ENCODE measurements around the gene KDM5B. TPM values are rescaled to one million over a fixed set of nuclear protein-coding genes. Genes with fewer than 3 reads are reported as not detected.

KDM5B gene
- total and polyA plus RNA-seq, 7 donors, result 10.9 to 68.1 (median 29.7) TPM

DNA sequence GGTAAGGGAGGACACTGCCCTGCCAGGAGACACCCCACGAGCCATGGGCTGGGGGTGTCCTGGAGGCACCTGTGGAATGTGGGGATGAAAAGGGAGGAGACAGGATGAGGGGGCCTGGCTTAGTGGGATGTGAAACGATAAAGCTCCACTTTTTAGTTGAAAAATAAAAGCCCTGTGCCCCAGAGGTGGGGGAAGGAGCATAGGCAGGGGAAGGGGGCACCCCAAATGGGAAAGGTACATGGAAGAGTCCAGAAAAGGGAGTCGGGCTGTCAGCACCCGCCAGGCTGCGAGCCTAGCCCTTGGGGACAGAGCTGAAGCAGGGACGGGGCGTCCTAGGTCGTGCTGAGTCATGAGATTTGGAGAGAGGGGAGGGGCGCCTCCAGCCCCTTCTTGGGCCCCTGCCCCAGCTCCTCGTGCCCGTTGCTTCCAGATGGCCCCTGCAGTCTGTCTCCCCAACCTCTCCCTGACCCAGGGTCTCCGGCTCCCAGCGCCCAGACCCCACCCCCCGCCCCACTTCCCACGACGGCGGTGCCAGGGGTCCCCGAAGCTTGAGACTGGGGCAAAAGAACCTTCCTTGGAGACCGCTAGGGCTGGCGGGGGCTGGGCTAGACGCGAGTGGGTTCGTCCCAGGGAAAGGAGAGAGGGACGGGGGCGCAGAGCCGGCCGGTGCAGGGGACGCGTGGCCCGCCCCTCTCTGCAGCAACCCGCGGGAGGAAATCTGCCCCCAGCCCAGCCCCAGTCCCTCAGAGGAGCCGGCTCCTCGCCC, 98.8 kb downstream of the KDM5B start:
- intact Hi-C loops (cut with DNase I), result loop anchor here (10.0 kb wide), 1 partner anchor 215 kb away; no protein-coding TSS in a partner anchor
- H3K36me3 ChIP-seq, result no peaks in the 10 kb centered on the region
- H3K9me3 ChIP-seq, result no peaks in the 10 kb centered on the region
- H3K4me1 ChIP-seq, result peaks cover 0 to 19% (median 17%) of the 10 kb centered on the region in 4 donors
- H3K27me3 ChIP-seq, result peaks cover 28 to 81% (median 35%) of the 10 kb centered on the region in 3 donors
- WGBS, 2 donors, result 4 to 5% methylated on average over 34 of the region's 34 CpGs
- no peak for TF ChIP-seq EP300 (IDR thresholded peaks at IDR 0.05)
- TF ChIP-seq POLR2AphosphoS5 (IDR thresholded peaks at IDR 0.05), result no peak
- TF ChIP-seq, protein P1, sequence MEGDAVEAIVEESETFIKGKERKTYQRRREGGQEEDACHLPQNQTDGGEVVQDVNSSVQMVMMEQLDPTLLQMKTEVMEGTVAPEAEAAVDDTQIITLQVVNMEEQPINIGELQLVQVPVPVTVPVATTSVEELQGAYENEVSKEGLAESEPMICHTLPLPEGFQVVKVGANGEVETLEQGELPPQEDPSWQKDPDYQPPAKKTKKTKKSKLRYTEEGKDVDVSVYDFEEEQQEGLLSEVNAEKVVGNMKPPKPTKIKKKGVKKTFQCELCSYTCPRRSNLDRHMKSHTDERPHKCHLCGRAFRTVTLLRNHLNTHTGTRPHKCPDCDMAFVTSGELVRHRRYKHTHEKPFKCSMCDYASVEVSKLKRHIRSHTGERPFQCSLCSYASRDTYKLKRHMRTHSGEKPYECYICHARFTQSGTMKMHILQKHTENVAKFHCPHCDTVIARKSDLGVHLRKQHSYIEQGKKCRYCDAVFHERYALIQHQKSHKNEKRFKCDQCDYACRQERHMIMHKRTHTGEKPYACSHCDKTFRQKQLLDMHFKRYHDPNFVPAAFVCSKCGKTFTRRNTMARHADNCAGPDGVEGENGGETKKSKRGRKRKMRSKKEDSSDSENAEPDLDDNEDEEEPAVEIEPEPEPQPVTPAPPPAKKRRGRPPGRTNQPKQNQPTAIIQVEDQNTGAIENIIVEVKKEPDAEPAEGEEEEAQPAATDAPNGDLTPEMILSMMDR (IDR thresholded peaks at IDR 0.05), result no peak
- TF ChIP-seq POLR2A (IDR thresholded peaks at IDR 0.05), result no peak
- DNase-seq, result peak; percentile 49
- peak overlapping the region in 3 of 4 donors; percentile 24 to 43 (median 36) for H3K4me3 ChIP-seq
- H3K27ac ChIP-seq, result no peak overlapping the region

- H3K9me3 ChIP-seq, result no peaks in the 10 kb centered on the region
- peaks cover 28 to 83% (median 40%) of the 10 kb centered on the region in 3 donors for H3K27me3 ChIP-seq
- DNase-seq, result peak; percentile 42
- TF ChIP-seq EP300 (IDR thresholded peaks at IDR 0.05) (no peak), POLR2AphosphoS5 (IDR thresholded peaks at IDR 0.05) (no peak), POLR2A (IDR thresholded peaks at IDR 0.05) (no peak)
- TF ChIP-seq, protein P1 (IDR thresholded peaks at IDR 0.05), result no peak
- H3K36me3 ChIP-seq, result no peaks in the 10 kb centered on the region
- H3K4me1 ChIP-seq, result peaks cover 0 to 19% (median 17%) of the 10 kb centered on the region in 4 donors
- intact Hi-C loops (cut with DNase I), result no loop called here
- 58 to 59% methylated on average over 12 of the region's 12 CpGs for WGBS, 2 donors
- H3K27ac ChIP-seq, result no peak overlapping the region
- no peak overlapping the region for H3K4me3 ChIP-seq
Measured at GRCh38 chr1:202708456-202709275, 99.6 kb downstream of the KDM5B start.

DNA sequence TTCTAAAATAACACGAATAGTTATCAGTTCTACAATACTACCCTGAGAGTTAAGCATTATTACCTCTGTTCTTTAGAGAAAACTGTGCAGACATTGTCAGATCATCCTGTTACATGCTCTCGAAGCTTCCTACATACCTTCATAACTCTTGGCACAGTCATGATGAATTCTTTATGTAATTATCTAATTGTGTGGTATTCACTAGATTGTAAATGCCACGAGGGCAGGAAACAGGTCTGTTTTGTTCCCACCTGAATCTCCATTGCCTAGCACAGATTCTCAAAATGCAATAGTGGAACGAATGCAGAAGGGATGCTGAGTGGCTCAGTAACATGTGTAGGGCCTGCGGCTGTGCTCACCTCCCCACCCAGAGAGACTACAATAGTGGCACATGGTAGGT, 101.4 kb downstream of the KDM5B start:
- Histone ChIP-seq H3K4me3 (no peak overlapping the region), H3K4me1 (peaks cover 0 to 19% (median 17%) of the 10 kb centered on the region in 4 donors), H3K27ac (no peak overlapping the region), H3K27me3 (peaks cover 28 to 97% (median 40%) of the 10 kb centered on the region in 3 donors), H3K36me3 (no peaks in the 10 kb centered on the region), H3K9me3 (no peaks in the 10 kb centered on the region)
- intact Hi-C loops (cut with DNase I), result no loop called here
- 68 to 77% methylated on average over 5 of the region's 5 CpGs for WGBS, 2 donors
- no peak for DNase-seq
- TF ChIP-seq, protein P1 (IDR thresholded peaks at IDR 0.05), result no peak
- TF ChIP-seq EP300 (IDR thresholded peaks at IDR 0.05) (no peak), POLR2AphosphoS5 (IDR thresholded peaks at IDR 0.05) (no peak), POLR2A (IDR thresholded peaks at IDR 0.05) (no peak)

- H3K27me3 ChIP-seq, result peaks cover 18 to 77% (median 28%) of the 10 kb centered on the region in 3 donors
- DNase-seq, result no peak
- H3K27ac ChIP-seq, result no peak overlapping the region
- WGBS, 2 donors, result 65 to 71% methylated on average over 4 of the region's 4 CpGs
- peaks cover 0 to 7% (median 6%) of the 10 kb centered on the region in 4 donors for H3K4me1 ChIP-seq
- TF ChIP-seq POLR2A (IDR thresholded peaks at IDR 0.05) (no peak), EP300 (IDR thresholded peaks at IDR 0.05) (no peak)
- no peak overlapping the region for H3K4me3 ChIP-seq
- no peaks in the 10 kb centered on the region for H3K36me3 ChIP-seq
- no peaks in the 10 kb centered on the region for H3K9me3 ChIP-seq
- intact Hi-C loops (cut with DNase I), result no loop called here
Measured at GRCh38 chr1:202704601-202705000, 103.6 kb downstream of the KDM5B start.

DNA sequence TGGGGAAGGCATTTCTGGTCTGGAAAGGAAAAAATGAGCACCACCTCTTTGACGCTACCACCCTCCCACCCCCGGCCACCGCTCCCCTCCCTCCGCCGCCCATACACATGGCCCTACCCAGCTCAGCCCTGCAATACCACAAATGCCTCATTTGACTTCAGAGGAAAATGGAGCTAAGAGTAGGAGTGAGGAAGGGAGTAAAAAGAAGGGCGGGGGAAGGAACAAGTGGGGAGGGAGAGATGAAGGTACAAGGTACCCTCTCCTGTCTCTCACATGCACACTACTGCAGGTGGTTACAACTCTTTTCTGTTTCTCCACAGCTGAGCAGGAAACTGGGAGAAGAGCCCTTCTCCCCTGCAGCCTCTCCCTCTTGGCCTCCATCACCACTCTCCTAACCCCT, 105.0 kb downstream of the KDM5B start:
- H3K4me3 ChIP-seq, result no peak overlapping the region
- peaks cover 4 to 63% (median 14%) of the 10 kb centered on the region in 3 donors for H3K27me3 ChIP-seq
- no peaks in the 10 kb centered on the region for H3K9me3 ChIP-seq
- no peak overlapping the region for H3K27ac ChIP-seq
- 67 to 79% methylated on average over 6 of the region's 6 CpGs for WGBS, 2 donors
- intact Hi-C loops (cut with DNase I), result no loop called here
- TF ChIP-seq POLR2A (IDR thresholded peaks at IDR 0.05) (no peak), POLR2AphosphoS5 (IDR thresholded peaks at IDR 0.05) (no peak), EP300 (IDR thresholded peaks at IDR 0.05) (no peak)
- TF ChIP-seq, protein P1 (IDR thresholded peaks at IDR 0.05), result no peak
- no peaks in the 10 kb centered on the region for H3K36me3 ChIP-seq
- DNase-seq, result no peak
- no peaks in the 10 kb centered on the region for H3K4me1 ChIP-seq
